Right atrium auricular region (tissue), 2 donors: Measurements from ENCODE around the gene UBR3. TPM values are rescaled to one million over a fixed set of nuclear protein-coding genes. Genes with fewer than 3 reads are reported as not detected.

Experiments used
- DNase-seq: peaks from one replicate; pipeline ENCODE4 v3.0.0-alpha.2; 2019; ENCODE audit warnings: low spot score
- H3K27ac ChIP-seq, 2 donors: fragments of 200-600 bp; sonication (generic); 1 replicate in 1 of 2; 2 replicates in 1 of 2; pipeline ENCODE4 v1.5.1; 2016 to 2019
- H3K27me3 ChIP-seq, 2 donors: fragments of 200-600 bp; sonication (generic); one replicate each; pipeline versions ENCODE4 v1.5.1 to v1.6.0; 2017 to 2019
- H3K36me3 ChIP-seq: fragments of 200-600 bp; sonication (generic); one replicate; pipeline ENCODE4 v1.5.1; 2016
- H3K4me1 ChIP-seq, 2 donors: fragments of 200-600 bp; sonication (generic); one replicate each; pipeline versions ENCODE4 v1.5.1 to v1.6.0; 2017 to 2019
- H3K4me3 ChIP-seq, 2 donors: fragments of 200-600 bp; sonication (generic); 1 replicate in 1 of 2; 2 replicates in 1 of 2; pipeline ENCODE4 v1.5.1; 2017 to 2019; ENCODE audit warnings: mild to moderate bottlenecking in 1 of 2, moderate library complexity in 1 of 2
- H3K9me3 ChIP-seq, 2 donors: fragments of 200-600 bp; sonication (generic); one replicate each; pipeline ENCODE4 v1.5.1; 2019
- total RNA-seq, 2 donors: library from RNA; depleted of rRNA; stranded (reverse); fragments of >200 nt; gene quantifications; one replicate each; pipeline ENCODE4 v1.1.0, GENCODE V29; 2016
- TF ChIP-seq, protein P1 (sequence below), 2 donors: fragments of 200-600 bp; sonication (generic); IDR thresholded peaks; one replicate each; pipeline ENCODE4 v1.5.1; 2019; ENCODE audit warnings: antibody characterized with exemption in 2 of 2

UBR3 gene
- total RNA-seq, 2 donors from 2014 or later, result 56.5 to 93.6 TPM

DNA sequence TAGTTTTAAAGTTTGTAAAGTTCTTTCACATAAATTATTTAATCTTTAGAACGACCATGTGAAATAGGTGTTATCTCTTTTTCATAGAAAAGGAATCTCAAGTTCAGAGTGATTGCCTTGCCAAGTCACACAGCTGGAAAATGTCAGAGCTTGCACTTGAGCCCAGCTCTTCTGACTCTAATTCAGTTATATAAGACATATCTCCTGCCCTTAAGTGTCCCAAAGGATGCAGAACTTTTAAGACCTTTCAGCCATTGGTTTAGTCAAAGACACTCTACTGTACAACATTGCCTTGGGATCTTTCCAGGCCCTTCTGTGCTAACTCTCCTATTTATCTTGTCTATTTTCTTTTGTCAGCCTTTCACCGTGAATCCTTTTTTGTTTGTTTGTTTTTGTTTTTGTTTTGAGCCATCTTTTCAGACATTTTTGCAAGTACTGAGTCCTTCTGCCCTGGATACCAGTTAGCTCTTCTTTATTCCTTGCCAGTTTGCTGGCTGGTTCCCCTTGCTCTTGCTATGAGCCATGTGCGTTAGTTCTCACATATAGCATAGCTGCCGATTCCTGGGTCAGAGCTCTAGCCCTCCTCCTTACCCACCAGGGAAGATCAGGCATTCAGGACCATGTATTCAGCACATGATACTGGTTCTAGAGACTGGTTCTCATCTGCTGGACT lies 190.7 kb downstream of the UBR3 start:
- TF ChIP-seq, protein P1, sequence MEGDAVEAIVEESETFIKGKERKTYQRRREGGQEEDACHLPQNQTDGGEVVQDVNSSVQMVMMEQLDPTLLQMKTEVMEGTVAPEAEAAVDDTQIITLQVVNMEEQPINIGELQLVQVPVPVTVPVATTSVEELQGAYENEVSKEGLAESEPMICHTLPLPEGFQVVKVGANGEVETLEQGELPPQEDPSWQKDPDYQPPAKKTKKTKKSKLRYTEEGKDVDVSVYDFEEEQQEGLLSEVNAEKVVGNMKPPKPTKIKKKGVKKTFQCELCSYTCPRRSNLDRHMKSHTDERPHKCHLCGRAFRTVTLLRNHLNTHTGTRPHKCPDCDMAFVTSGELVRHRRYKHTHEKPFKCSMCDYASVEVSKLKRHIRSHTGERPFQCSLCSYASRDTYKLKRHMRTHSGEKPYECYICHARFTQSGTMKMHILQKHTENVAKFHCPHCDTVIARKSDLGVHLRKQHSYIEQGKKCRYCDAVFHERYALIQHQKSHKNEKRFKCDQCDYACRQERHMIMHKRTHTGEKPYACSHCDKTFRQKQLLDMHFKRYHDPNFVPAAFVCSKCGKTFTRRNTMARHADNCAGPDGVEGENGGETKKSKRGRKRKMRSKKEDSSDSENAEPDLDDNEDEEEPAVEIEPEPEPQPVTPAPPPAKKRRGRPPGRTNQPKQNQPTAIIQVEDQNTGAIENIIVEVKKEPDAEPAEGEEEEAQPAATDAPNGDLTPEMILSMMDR (IDR thresholded peaks at IDR 0.05), result no peak
- Histone ChIP-seq H3K4me1 (peaks cover 0 to 18% of the 10 kb centered on the region in 2 donors), H3K36me3 (no peaks in the 10 kb centered on the region), H3K9me3 (no peaks in the 10 kb centered on the region), H3K4me3 (no peak overlapping the region), H3K27me3 (no peaks in the 10 kb centered on the region), H3K27ac (peak overlapping the region; percentile 52 to 61)
- no peak for DNase-seq

DNA sequence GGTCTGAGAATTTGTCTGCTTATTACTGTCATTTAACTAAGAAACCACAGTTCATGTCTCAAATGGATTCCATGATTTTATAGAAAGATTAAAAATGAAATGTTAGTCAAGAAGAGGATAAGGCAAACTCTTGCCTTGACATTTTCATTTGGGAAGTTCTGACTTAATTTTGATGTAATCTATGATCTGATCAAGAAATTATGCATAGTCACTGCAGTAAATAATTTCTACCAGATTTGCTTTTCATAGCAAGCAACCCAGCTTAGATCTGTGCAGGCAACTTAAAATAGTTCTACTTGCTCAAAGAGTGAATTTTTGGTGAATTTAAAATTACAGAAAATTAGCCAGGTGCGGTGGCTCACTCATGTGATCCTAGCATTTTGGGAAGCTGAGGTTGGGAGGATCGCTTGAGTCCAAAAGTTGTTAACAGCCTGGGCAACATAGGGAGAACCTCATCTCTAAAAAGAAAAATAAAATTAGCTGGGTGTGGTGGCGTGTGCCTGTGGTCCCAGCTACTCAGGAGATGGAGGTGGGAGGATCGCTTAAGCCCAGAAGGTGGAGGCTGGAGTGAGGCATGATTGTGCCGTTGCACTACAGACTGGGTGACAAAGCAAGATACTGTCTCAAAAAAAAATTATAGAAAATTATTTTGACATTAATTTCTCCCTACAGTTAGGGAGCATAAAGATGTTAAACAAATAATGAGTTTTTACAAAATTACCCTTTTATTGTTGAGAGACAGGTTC lies 192.0 kb downstream of the UBR3 start:
- DNase-seq, result no peak

DNA sequence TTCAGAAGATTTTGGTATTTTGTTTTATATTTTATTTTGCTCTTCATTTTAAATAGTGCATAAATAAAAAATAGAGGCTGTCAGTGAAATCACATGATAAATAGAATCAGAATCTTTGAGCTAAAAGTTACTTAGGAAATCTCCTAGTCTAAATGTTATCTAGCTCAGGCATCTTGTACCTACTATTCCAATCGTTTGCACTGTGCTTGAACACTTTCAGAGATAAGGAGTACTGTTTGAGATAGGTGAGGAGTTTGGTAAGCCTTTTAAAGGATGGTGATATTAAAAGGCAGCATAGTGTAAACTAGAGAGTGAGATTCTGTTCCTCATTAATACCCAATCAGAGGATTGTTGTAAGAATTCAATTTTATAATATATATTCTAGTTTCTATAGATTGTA lies 193.5 kb downstream of the UBR3 start:
- Histone ChIP-seq H3K9me3 (no peaks in the 10 kb centered on the region), H3K27me3 (no peaks in the 10 kb centered on the region), H3K36me3 (no peaks in the 10 kb centered on the region), H3K4me1 (peaks cover 0 to 18% of the 10 kb centered on the region in 2 donors), H3K27ac (no peak overlapping the region), H3K4me3 (no peak overlapping the region)
- no peak for DNase-seq
- TF ChIP-seq, protein P1 (IDR thresholded peaks at IDR 0.05), result no peak

More for the DNA sequence above, 192.0 kb downstream of the UBR3 start:
- Histone ChIP-seq H3K27me3 (no peaks in the 10 kb centered on the region), H3K4me3 (no peak overlapping the region), H3K9me3 (no peaks in the 10 kb centered on the region), H3K4me1 (peaks cover 0 to 18% of the 10 kb centered on the region in 2 donors), H3K27ac (no peak overlapping the region), H3K36me3 (no peaks in the 10 kb centered on the region)
- TF ChIP-seq, protein P1 (IDR thresholded peaks at IDR 0.05), result no peak

DNA sequence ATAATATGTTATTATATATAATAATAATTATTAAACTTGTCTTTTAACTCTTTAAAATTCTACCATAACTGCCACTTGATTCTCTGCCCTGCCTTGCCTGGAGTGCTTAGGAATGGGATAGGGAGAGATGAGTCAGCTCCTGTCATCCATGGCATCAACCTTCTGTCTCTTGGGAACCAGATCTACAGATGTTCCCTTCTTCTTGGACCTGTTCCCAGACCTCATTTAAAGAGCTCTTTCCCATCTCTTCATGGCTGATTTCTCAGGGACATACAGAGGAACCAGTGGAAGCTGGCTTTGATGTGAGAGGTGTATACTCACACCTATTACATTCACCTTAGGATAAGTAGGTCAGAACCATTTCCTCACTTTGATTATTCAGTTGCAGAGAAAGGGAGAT lies 195.4 kb downstream of the UBR3 start:
- no peaks in the 10 kb centered on the region for H3K9me3 ChIP-seq
- DNase-seq, result no peak
- no peaks in the 10 kb centered on the region for H3K36me3 ChIP-seq
- peaks cover 0 to 15% of the 10 kb centered on the region in 2 donors for H3K4me1 ChIP-seq
- H3K27me3 ChIP-seq, result no peaks in the 10 kb centered on the region
- H3K27ac ChIP-seq, result no peak overlapping the region
- TF ChIP-seq, protein P1 (IDR thresholded peaks at IDR 0.05), result no peak
- no peak overlapping the region for H3K4me3 ChIP-seq

DNA sequence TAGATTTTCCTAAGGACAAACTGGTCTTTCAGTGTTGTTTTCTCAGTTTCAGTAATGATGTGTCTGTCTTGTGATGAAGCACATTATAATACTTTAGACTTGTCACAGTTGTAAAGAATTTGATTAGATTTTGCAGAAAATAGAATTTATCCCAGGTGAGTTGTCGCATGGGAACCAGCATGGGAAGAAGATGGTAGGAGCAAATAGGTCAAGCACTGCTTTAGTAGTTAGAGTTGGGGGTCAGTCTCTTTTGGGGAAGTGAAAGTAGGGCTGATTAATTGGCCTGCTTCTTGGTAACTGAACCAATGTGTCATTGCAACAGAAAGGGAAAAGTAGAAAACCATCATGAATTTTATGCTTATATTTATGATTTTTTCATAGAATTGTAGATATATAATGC lies 197.5 kb downstream of the UBR3 start:
- no peak overlapping the region for H3K27ac ChIP-seq
- no peak for DNase-seq
- H3K4me3 ChIP-seq, result no peak overlapping the region
- no peaks in the 10 kb centered on the region for H3K27me3 ChIP-seq
- TF ChIP-seq, protein P1 (IDR thresholded peaks at IDR 0.05), result no peak
- H3K9me3 ChIP-seq, result no peaks in the 10 kb centered on the region
- H3K36me3 ChIP-seq, result peaks cover 2% of the 10 kb centered on the region
- no peaks in the 10 kb centered on the region for H3K4me1 ChIP-seq
